B cell (primary cell): ENCODE results near the gene SDF2L1. TPM values are rescaled to one million over a fixed set of nuclear protein-coding genes. Genes with fewer than 3 reads are reported as not detected.

ENCODE experiments used
- ATAC-seq: fragments of 200-7000 bp; cut with Tn5 transposase; one replicate; pipeline ENCODE4 v1.10.0; 2021; ENCODE audit warnings: low read depth, mild to moderate bottlenecking, moderate number of reproducible peaks, moderate library complexity
- CTCF ChIA-PET: fragments of 350-600 bp; sonication (Branson Sonifier 250); formaldehyde crosslinking; loops from one replicate; lab custom pipeline; 2021; ENCODE audit warnings: antibody characterized with exemption, inconsistent platforms; lab: Charles Lee
- POLR2A ChIA-PET: fragments of 350-600 bp; sonication (Branson Sonifier 250); formaldehyde crosslinking; loops from one replicate; lab custom pipeline; 2021; ENCODE audit warnings: antibody characterized with exemption; lab: Charles Lee
- DNase-seq: peaks from one replicate; pipeline ENCODE4 v3.0.0; 2013
- H2AFZ ChIP-seq: 2 replicates; pipeline ENCODE4 v1.6.1; 2012; ENCODE audit warnings: mild to moderate bottlenecking, low read depth, low read length; ENCODE audit not compliant: insufficient read depth, poor library complexity, severe bottlenecking
- H3K27ac ChIP-seq, 2 donors: 1 replicate in 1 of 2; 2 replicates in 1 of 2; pipeline ENCODE4 v1.5.1; 2012 to 2013; ENCODE audit warnings: low read length in 2 of 2, mild to moderate bottlenecking in 2 of 2, moderate library complexity in 1 of 2
- H3K27me3 ChIP-seq, 4 experiments: fragments of 200-600 bp in 1 of 4; sonication (generic) in 1 of 4; replicated peaks in 1 of 4; 1 replicate in 2 of 4; 2 replicates in 2 of 4; pipeline versions ENCODE4 v1.6.1 to v1.7.0; 2013 to 2016; ENCODE audit warnings: low read length in 3 of 4, mild to moderate bottlenecking in 2 of 4, mixed read lengths in 1 of 4, moderate library complexity in 1 of 4; ENCODE audit not compliant: insufficient read depth in 4 of 4, control insufficient read depth in 3 of 4; ENCODE audit errors: control extremely low read depth in 1 of 4
- H3K36me3 ChIP-seq, 2 experiments: replicated peaks in 1 of 2; 1 replicate in 1 of 2; 2 replicates in 1 of 2; pipeline versions ENCODE4 v1.6.1 to v1.7.1; 2013; ENCODE audit warnings: low read length in 1 of 2; ENCODE audit not compliant: insufficient read depth in 2 of 2, control insufficient read depth in 1 of 2; ENCODE audit errors: control extremely low read depth in 1 of 2, extremely low read depth in 1 of 2
- H3K4me1 ChIP-seq, 2 donors: fragments of 200-600 bp in 1 of 2; sonication (generic) in 1 of 2; 1 replicate in 1 of 2; 2 replicates in 1 of 2; pipeline versions ENCODE4 v1.5.1 to v1.6.1; 2013 to 2017; ENCODE audit warnings: low read length in 2 of 2; ENCODE audit not compliant: control insufficient read depth in 2 of 2, insufficient read depth in 2 of 2
- H3K4me2 ChIP-seq: replicated peaks from 2 replicates; pipeline ENCODE3; 2012; ENCODE audit warnings: mild to moderate bottlenecking, low read depth, low read length; ENCODE audit not compliant: poor library complexity, severe bottlenecking
- H3K4me3 ChIP-seq, 5 experiments: fragments of 200-600 bp in 1 of 5; sonication (generic) in 1 of 5; 1 replicate in 3 of 5; 2 replicates in 2 of 5; pipeline versions ENCODE4 v1.5.1 to v1.7.0; 2011 to 2016; ENCODE audit warnings: low read length in 4 of 5, mild to moderate bottlenecking in 4 of 5, low read depth in 2 of 5, control low read depth in 1 of 5, moderate library complexity in 1 of 5; ENCODE audit not compliant: insufficient read depth in 1 of 5; ENCODE audit errors: control extremely low read depth in 1 of 5, extremely low read depth in 1 of 5
- H3K79me2 ChIP-seq: fragments of 200-600 bp; sonication (generic); one replicate; pipeline ENCODE4 v1.6.0; 2016; ENCODE audit warnings: low read length; ENCODE audit not compliant: control insufficient read depth, insufficient read depth
- H3K9ac ChIP-seq: fragments of 200-600 bp; sonication (generic); 2 replicates; pipeline ENCODE4 v1.6.1; 2017; ENCODE audit warnings: mild to moderate bottlenecking, low read length, moderate library complexity
- H3K9me3 ChIP-seq, 3 donors: one replicate each; pipeline versions ENCODE4 v1.6.1 to v1.7.1; 2013; ENCODE audit warnings: low read length in 2 of 3; ENCODE audit not compliant: control insufficient read depth in 2 of 3, insufficient read depth in 1 of 3; ENCODE audit errors: control extremely low read depth in 1 of 3
- H4K20me1 ChIP-seq: 2 replicates; pipeline ENCODE4 v1.6.0; 2012; ENCODE audit warnings: mild to moderate bottlenecking, low read length; ENCODE audit not compliant: insufficient read depth, control insufficient read depth, poor library complexity, severe bottlenecking
- H3K27ac Mint-ChIP-seq: one replicate; pipeline ENCODE4 v1.8.0; 2021; ENCODE audit warnings: mixed read lengths
- H3K27me3 Mint-ChIP-seq: one replicate; pipeline ENCODE4 v1.8.0; 2021; ENCODE audit warnings: mixed read lengths
- H3K4me1 Mint-ChIP-seq: one replicate; pipeline ENCODE4 v1.8.0; 2021; ENCODE audit warnings: mixed read lengths
- H3K4me3 Mint-ChIP-seq: one replicate; pipeline ENCODE4 v1.8.0; 2021; ENCODE audit warnings: mixed read lengths
- H3K9me3 Mint-ChIP-seq: one replicate; pipeline ENCODE4 v1.8.0; 2022; ENCODE audit warnings: mixed read lengths; ENCODE audit not compliant: insufficient read depth
- EZH2 ChIP-seq: IDR thresholded peaks from 2 replicates; pipeline ENCODE4 v1.6.1; 2012; ENCODE audit warnings: borderline replicate concordance, low read depth, mild to moderate bottlenecking, moderate library complexity, low read length; ENCODE audit not compliant: insufficient read depth, poor library complexity, severe bottlenecking
- WGBS: methylation state at CpG from one replicate; pipeline ENCODE4 v1.1.5; 2013; ENCODE audit warnings: missing lambda C conversion rate; ENCODE audit not compliant: insufficient coverage; 5-methylcytosine and 5-hydroxymethylcytosine counted together
- intact Hi-C: fragments of 100-400 bp; cut with micrococcal nuclease; formaldehyde crosslinking; loops from one replicate; pipeline ENCODE4 v1.10.0; 2022
- polyA minus RNA-seq: library from RNA; depleted of rRNA, polyadenylated mRNA; stranded (reverse); fragments of >200 nt; gene quantifications from 2 replicates; pipeline ENCODE4 v1.2.3, GENCODE V29; 2012
- polyA plus RNA-seq: library from polyadenylated mRNA; depleted of rRNA; stranded (reverse); fragments of >200 nt; gene quantifications from 2 replicates; pipeline ENCODE4 v1.2.3, GENCODE V29; 2012
- total RNA-seq, 2 donors: library from RNA; stranded (reverse); fragments of 120-200 nt in 1 of 2; gene quantifications; 1 replicate in 1 of 2; 2 replicates in 1 of 2; pipeline versions ENCODE4 v1.2.3 to v1.2.4, GENCODE V29; 2013 to 2022
- TF ChIP-seq, protein P1 (sequence below): fragments of 200-600 bp; IDR thresholded peaks from one replicate; pipeline ENCODE4 v1.8.0; 2022; ENCODE audit warnings: antibody characterized with exemption, mild to moderate bottlenecking

Gene SDF2L1, protein sequence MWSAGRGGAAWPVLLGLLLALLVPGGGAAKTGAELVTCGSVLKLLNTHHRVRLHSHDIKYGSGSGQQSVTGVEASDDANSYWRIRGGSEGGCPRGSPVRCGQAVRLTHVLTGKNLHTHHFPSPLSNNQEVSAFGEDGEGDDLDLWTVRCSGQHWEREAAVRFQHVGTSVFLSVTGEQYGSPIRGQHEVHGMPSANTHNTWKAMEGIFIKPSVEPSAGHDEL
- total RNA-seq (10.6 and 15.2 TPM in 2 replicates), polyA plus RNA-seq (23.5 and 26.4 TPM in 2 replicates), polyA minus RNA-seq (33.8 and 51.1 TPM in 2 replicates)
- total RNA-seq (2013), result 13.2 TPM

DNA sequence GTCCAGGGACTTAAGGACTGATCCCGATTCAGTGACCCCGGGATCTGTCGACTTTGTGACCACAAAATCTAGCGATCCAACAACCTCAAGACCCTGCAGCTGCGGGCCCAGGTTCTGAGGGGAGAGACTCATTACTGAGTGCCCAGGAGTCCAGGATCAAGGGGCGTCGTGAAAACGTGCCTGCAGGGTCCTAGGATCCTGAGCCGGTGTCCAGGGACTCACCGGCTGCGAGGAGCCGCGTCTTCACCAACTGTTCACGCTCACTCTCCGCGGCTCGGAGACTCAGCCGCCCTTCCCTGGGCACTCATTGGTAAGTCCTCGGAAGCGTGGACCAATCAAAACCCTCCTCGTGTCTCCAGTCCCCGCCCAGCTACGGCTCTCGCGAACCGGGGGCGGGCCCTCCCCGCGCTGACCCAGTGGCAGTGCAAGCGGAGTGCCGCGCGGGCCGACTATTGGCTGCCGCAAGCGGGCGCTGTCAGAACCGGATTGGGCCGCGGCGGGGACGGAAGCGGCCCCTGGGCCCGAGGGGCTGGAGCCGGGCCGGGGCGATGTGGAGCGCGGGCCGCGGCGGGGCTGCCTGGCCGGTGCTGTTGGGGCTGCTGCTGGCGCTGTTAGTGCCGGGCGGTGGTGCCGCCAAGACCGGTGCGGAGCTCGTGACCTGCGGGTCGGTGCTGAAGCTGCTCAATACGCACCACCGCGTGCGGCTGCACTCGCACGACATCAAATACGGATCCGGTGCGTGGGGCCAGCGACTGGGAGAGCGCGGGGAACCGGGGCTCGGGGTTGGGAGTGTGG is at the start of gene SDF2L1:
Gene SDF2L1, plus strand, starts transcription at position 514 of the 795 bp plus-strand sequence. Its CDS starts 35 bp downstream, at position 549.
- peak within 1 kb of the TSS; percentile 99 for H2AFZ ChIP-seq
- ChIA-PET POLR2A (interaction anchor here (0.6 to 2.2 kb wide), 8 partner anchors 9 to 56 kb away, joined by 3 to 16 read pairs (median 6); partner anchors contain the start of genes CCDC116, PPIL2 and YDJC), CTCF (interaction anchor here (0.6 to 7.9 kb wide), 11 partner anchors 10 to 756 kb away, joined by 3 to 168 read pairs (median 4); partner anchors contain the start of genes CCDC116, PPIL2 and YDJC)
- H3K4me1 Mint-ChIP-seq, result peaks cover 26% of the 10 kb centered on the region
- H3K9me3 ChIP-seq, result peaks cover 0 to 3% (median 0%) of the 10 kb centered on the region in 3 donors
- H3K9me3 Mint-ChIP-seq, result no peaks in the 10 kb centered on the region
- WGBS, result under 1% methylated on average over 76 of the region's 76 CpGs
- peak within 1 kb of the TSS; percentile 78 for H3K27ac Mint-ChIP-seq
- peak; percentile 98 for DNase-seq
- no peaks in the 10 kb centered on the region for H3K27me3 ChIP-seq
- ATAC-seq, result peak; percentile 96
- peaks cover 12 to 27% of the 10 kb centered on the region in 2 donors for H3K4me1 ChIP-seq
- TF ChIP-seq EZH2, result no peak
- TF ChIP-seq, protein P1, sequence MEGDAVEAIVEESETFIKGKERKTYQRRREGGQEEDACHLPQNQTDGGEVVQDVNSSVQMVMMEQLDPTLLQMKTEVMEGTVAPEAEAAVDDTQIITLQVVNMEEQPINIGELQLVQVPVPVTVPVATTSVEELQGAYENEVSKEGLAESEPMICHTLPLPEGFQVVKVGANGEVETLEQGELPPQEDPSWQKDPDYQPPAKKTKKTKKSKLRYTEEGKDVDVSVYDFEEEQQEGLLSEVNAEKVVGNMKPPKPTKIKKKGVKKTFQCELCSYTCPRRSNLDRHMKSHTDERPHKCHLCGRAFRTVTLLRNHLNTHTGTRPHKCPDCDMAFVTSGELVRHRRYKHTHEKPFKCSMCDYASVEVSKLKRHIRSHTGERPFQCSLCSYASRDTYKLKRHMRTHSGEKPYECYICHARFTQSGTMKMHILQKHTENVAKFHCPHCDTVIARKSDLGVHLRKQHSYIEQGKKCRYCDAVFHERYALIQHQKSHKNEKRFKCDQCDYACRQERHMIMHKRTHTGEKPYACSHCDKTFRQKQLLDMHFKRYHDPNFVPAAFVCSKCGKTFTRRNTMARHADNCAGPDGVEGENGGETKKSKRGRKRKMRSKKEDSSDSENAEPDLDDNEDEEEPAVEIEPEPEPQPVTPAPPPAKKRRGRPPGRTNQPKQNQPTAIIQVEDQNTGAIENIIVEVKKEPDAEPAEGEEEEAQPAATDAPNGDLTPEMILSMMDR, result no peak
- peaks cover 10% of the 10 kb centered on the region for H4K20me1 ChIP-seq
- intact Hi-C loops, result loop anchor here (1.0 to 5.0 kb wide), 4 partner anchors 12 to 640 kb away; partner anchors contain the start of genes PPIL2, THAP7 and YDJC
- no peaks in the 10 kb centered on the region for H3K27me3 Mint-ChIP-seq
- peaks cover 0 to 5% of the 10 kb centered on the region in 2 experiments for H3K36me3 ChIP-seq
- peak within 1 kb of the TSS; percentile 93 for H3K9ac ChIP-seq
- H3K79me2 ChIP-seq, result peaks cover 7% of the 10 kb centered on the region
- peak within 1 kb of the TSS; percentile 41 to 84 for H3K27ac ChIP-seq
- peak within 1 kb of the TSS; percentile 82 for H3K4me3 Mint-ChIP-seq
- peak within 1 kb of the TSS; percentile 100 for H3K4me2 ChIP-seq
- peak within 1 kb of the TSS; percentile 50 to 93 (median 75) for H3K4me3 ChIP-seq
